Eye (tissue), 1 donor: ENCODE data around the gene LRRC74B.
"Not testable (repeated sequence)": the region's sequence is repeated elsewhere in the genome, so short reads cannot be mapped to it uniquely, and the experiment has no call there.

Source experiments
- DNase-seq: peaks from one replicate; pipeline ENCODE4 v3.0.0-alpha.2; 2015

Gene LRRC74B

GRCh38 chr22:21045585-21046294 is at the start of gene LRRC74B:
Gene LRRC74B, plus strand, starts transcription at chr22:21045946. Its CDS starts 41 bp downstream, at chr22:21045987.
- peak; percentile 96 for DNase-seq

GRCh38 chr22:20996031-20996410 is 49.7 kb upstream of the LRRC74B start:
- no peak for DNase-seq

GRCh38 chr22:20996598-20997535 is 48.9 kb upstream of the LRRC74B start:
- DNase-seq = no peak

GRCh38 chr22:20997536-20998257 is 48.0 kb upstream of the LRRC74B start:
- DNase-seq = no peak

GRCh38 chr22:20998411-20999336 is 47.1 kb upstream of the LRRC74B start:
- no peak for DNase-seq

- DNase-seq = no peak
These were observed 46.2 kb upstream of the LRRC74B start for GRCh38 chr22:20999350-21000206.

GRCh38 chr22:21000207-21000986 is 45.3 kb upstream of the LRRC74B start:
- DNase-seq = no peak

GRCh38 chr22:21000987-21001600 is 44.7 kb upstream of the LRRC74B start:
- DNase-seq = no peak

GRCh38 chr22:21001601-21002325 is 44.0 kb upstream of the LRRC74B start, which contains the start of gene THAP7:
Gene THAP7, minus strand, starts transcription at chr22:21002118. Its CDS starts 207 bp downstream, at chr22:21001911.
- peak; percentile 99 for DNase-seq

GRCh38 chr22:21003782-21004181 is 42.0 kb upstream of the LRRC74B start:
- no peak for DNase-seq

- DNase-seq = not testable (repeated sequence)
These were observed 36.5 kb upstream of the LRRC74B start for GRCh38 chr22:21009208-21009607.

GRCh38 chr22:21009638-21010425 is 35.9 kb upstream of the LRRC74B start:
- peak; percentile 69 for DNase-seq

GRCh38 chr22:21010426-21011113 is 35.2 kb upstream of the LRRC74B start:
- DNase-seq = no peak

GRCh38 chr22:21012446-21013407 is 33.0 kb upstream of the LRRC74B start:
- no peak for DNase-seq

GRCh38 chr22:21013657-21014201 is 32.0 kb upstream of the LRRC74B start:
- no peak for DNase-seq

- DNase-seq = peak; percentile 98
These were observed 31.5 kb upstream of the LRRC74B start for GRCh38 chr22:21014202-21014725.
